RWPE2 (cell line): ENCODE data around the gene RAD21L1.

ENCODE experiments used
- ATAC-seq: fragments of 200-7000 bp; cut with Tn5 transposase; 3 replicates; pipeline ENCODE4 v1.9.1; 2021; ENCODE audit warnings: low read depth
- DNase-seq: peaks from one replicate; pipeline ENCODE4 v3.0.0-alpha.2; 2020; ENCODE audit warnings: low spot score
- H3K27ac ChIP-seq: fragments of 450-650 bp; 2 replicates; pipeline ENCODE4 v1.5.1; 2017; ENCODE audit warnings: mild to moderate bottlenecking; ENCODE audit not compliant: poor library complexity, severe bottlenecking
- H3K27me3 ChIP-seq: fragments of 250-450 bp; sonication (Bioruptor Pico); 2 replicates; pipeline ENCODE4 v1.5.1; 2021; ENCODE audit warnings: mild to moderate bottlenecking, moderate library complexity; ENCODE audit not compliant: insufficient read depth, poor library complexity, severe bottlenecking
- H3K36me3 ChIP-seq: fragments of 250-450 bp; sonication (Bioruptor Pico); 2 replicates; pipeline ENCODE4 v1.5.1; 2020; ENCODE audit warnings: low read depth, mild to moderate bottlenecking, moderate library complexity
- H3K4me1 ChIP-seq: fragments of 250-450 bp; sonication (Bioruptor Pico); 2 replicates; pipeline ENCODE4 v1.5.1; 2021; ENCODE audit warnings: mild to moderate bottlenecking, moderate library complexity; ENCODE audit not compliant: insufficient read depth, poor library complexity, severe bottlenecking
- H3K4me3 ChIP-seq: fragments of 250-450 bp; sonication (Bioruptor Pico); 2 replicates; pipeline ENCODE4 v1.5.1; 2021; ENCODE audit warnings: mild to moderate bottlenecking, moderate library complexity; ENCODE audit not compliant: severe bottlenecking
- H3K9me3 ChIP-seq: fragments of 250-450 bp; sonication (Bioruptor Pico); 2 replicates; pipeline ENCODE4 v1.5.1; 2021; ENCODE audit warnings: mild to moderate bottlenecking, moderate library complexity; ENCODE audit not compliant: severe bottlenecking
- TF ChIP-seq, protein P1 (sequence below): fragments of 450-650 bp; IDR thresholded peaks from one replicate; pipeline ENCODE4 v1.5.1; 2017; ENCODE audit warnings: mild to moderate bottlenecking, moderate library complexity; ENCODE audit not compliant: poor library complexity, severe bottlenecking

Gene RAD21L1

DNA sequence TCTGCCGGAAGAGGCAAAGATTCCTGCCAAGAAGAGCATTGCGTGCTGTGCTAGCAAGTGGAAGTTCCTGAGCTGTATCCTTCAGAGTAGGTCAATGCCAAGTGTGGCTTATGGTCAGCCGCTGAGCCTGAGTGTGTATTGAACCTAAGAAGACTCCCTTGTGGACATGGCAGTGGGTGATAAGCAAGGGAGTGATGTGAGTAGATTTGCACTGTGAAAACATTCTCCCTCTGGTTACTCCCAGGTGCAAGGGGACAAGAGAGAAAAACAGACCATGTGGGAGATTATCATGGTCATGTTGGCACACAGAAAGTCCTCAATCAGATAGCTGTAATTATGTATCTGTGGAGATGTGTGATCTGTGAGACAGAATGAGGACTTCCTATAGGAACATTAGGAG lies 35.0 kb upstream of the RAD21L1 start:
- DNase-seq (no peak), ATAC-seq (no peak)
- H3K9me3 ChIP-seq: no peaks in the 10 kb centered on the region
- no peak overlapping the region for H3K27ac ChIP-seq
- no peak overlapping the region for H3K4me3 ChIP-seq
- TF ChIP-seq, protein P1, sequence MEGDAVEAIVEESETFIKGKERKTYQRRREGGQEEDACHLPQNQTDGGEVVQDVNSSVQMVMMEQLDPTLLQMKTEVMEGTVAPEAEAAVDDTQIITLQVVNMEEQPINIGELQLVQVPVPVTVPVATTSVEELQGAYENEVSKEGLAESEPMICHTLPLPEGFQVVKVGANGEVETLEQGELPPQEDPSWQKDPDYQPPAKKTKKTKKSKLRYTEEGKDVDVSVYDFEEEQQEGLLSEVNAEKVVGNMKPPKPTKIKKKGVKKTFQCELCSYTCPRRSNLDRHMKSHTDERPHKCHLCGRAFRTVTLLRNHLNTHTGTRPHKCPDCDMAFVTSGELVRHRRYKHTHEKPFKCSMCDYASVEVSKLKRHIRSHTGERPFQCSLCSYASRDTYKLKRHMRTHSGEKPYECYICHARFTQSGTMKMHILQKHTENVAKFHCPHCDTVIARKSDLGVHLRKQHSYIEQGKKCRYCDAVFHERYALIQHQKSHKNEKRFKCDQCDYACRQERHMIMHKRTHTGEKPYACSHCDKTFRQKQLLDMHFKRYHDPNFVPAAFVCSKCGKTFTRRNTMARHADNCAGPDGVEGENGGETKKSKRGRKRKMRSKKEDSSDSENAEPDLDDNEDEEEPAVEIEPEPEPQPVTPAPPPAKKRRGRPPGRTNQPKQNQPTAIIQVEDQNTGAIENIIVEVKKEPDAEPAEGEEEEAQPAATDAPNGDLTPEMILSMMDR: no peak
- no peaks in the 10 kb centered on the region for H3K4me1 ChIP-seq
- H3K27me3 ChIP-seq: peaks cover 12% of the 10 kb centered on the region
- no peaks in the 10 kb centered on the region for H3K36me3 ChIP-seq

DNA sequence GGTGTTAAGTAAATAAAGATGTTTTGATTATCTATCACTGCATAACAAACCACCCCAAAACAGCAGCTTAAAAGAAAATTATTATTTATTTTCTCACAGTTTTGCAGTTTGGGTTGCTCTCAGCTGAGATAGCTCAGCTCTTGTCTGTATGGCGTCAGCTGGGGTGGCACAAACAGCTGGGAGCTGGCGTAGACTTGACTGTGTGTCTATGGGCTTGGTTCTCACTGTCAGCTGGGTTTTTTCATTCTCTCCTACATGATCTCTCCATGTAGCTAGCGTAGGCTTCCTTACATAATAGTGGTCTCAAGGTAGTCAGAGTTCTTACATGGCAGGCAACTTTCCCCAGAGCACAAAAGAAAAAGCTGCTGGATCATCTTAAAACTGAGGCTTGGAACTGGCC lies 34.5 kb upstream of the RAD21L1 start:
- Histone ChIP-seq H3K36me3 (no peaks in the 10 kb centered on the region), H3K27me3 (peaks cover 8% of the 10 kb centered on the region), H3K4me3 (no peak overlapping the region), H3K27ac (no peak overlapping the region), H3K9me3 (no peaks in the 10 kb centered on the region), H3K4me1 (no peaks in the 10 kb centered on the region)
- DNase-seq (no peak), ATAC-seq (no peak)
- TF ChIP-seq, protein P1: no peak

DNA sequence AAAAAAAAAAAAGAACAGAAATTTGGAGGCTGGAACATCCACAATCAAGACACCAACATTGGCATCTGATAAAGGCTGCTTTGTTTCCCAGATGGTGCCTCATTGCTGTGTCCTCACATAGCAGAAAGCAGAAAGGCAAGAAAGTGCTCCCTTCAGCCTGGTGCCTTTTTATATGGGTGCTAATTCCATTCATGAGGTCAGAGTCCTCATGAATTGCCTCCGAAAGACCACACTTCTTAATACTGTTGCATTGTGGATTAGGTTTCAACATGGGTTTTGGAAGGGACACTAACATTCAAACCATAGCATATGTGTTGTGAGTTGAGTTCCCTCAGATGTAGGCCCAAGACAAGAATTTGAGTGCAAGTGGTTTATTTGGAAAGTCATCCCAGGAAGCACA lies 30.6 kb upstream of the RAD21L1 start:
- H3K27me3 ChIP-seq: no peaks in the 10 kb centered on the region
- H3K27ac ChIP-seq: no peak overlapping the region
- TF ChIP-seq, protein P1: no peak
- DNase-seq (no peak), ATAC-seq (no peak)
- H3K4me3 ChIP-seq: no peak overlapping the region
- H3K4me1 ChIP-seq: no peaks in the 10 kb centered on the region
- no peaks in the 10 kb centered on the region for H3K36me3 ChIP-seq
- no peaks in the 10 kb centered on the region for H3K9me3 ChIP-seq

DNA sequence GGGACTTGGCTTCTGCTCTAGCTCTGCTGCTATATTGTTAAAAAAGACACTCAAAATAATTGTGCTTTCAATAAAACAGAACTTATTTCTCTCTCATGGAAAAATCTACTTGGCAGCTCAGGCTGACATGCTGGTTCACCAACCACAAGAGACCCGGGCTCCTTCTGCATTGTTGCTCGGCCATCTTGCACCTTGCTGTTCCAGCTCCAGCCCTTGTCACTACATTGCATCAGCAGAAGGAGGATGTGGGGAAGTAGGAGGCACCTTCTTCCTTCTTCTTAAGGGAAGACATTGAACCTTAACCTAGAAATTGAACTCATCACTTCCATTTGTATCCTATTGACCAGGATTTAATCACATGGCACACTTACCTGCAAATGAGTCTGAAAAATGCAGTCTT lies 29.2 kb upstream of the RAD21L1 start:
- TF ChIP-seq, protein P1: no peak
- DNase-seq (no peak), ATAC-seq (no peak)
- H3K9me3 ChIP-seq: no peaks in the 10 kb centered on the region
- H3K27ac ChIP-seq: no peak overlapping the region
- H3K27me3 ChIP-seq: no peaks in the 10 kb centered on the region
- H3K36me3 ChIP-seq: no peaks in the 10 kb centered on the region
- H3K4me1 ChIP-seq: no peaks in the 10 kb centered on the region
- H3K4me3 ChIP-seq: no peak overlapping the region

DNA sequence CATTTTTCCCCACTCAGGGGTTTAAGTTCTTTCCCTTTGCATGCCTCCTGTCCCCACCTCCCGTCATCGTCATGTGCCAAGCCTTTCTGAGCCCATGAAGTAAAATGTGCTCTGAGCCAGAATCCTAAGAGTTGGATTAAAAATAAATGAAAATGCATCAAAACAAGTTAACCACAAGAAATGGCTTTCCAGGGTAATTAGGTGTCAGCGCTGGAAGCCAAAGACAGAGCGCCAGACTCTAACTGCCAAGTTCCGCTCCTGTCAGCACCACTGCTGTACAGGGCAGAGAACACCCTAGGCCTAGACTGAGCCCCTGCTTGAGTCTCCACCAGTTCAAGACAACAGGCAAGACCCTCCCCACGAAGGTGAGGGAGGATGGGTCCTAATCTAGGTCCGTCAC lies 28.0 kb upstream of the RAD21L1 start:
- no peak overlapping the region for H3K27ac ChIP-seq
- no peaks in the 10 kb centered on the region for H3K4me1 ChIP-seq
- no peaks in the 10 kb centered on the region for H3K9me3 ChIP-seq
- no peaks in the 10 kb centered on the region for H3K27me3 ChIP-seq
- DNase-seq (no peak), ATAC-seq (no peak)
- no peaks in the 10 kb centered on the region for H3K36me3 ChIP-seq
- no peak overlapping the region for H3K4me3 ChIP-seq
- TF ChIP-seq, protein P1: no peak
